Measurements from ENCODE around the gene LPIN3.
A peak's percentile ranks its signal among the peaks of the same experiment; 100 is the strongest.

The LPIN3 gene

DNA sequence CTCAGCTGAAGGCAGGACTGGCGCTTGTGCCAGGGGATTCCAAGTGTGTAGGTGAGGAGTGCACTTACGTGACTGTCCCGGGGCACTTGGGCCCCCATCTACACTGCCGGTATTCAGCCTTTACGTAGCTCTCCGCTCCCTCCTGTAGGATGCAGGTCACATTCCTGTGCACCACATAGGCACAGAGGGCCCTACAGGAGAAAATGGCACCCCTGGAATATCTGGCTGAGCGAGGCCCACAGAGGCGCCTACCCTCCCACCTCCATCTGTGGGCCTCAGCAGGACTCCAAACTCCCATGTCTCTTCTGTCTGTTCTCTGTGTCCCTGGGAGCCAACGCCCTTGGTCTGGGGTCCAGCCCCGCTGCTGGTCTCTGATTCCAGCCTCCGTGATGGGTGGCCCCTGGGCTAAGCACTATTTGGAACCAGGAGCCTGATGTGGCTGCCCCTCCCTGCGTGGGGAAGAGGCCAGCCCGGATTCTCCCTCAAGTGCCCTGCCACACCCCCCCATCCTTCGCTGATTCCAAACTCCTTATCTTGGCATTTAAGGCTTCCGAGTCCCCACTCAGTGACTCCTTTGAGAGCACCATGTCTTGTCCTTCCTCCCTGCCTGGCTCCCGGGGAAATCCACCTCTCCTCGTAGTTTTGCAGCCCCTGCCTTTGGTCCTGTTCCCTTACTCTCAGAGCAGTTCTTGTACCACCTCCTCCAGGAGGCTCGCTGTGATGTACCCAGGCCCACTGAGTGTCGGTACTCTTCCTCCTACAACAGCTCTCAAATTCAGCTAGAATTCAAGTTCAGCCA is 24.5 kb downstream of the LPIN3 start:
- no peak for TF ChIP-seq CTCF (IDR thresholded peaks at IDR 0.05; ENCODE audit: insufficient read depth, low read length, missing control alignments)
- ChIA-PET CTCF (interaction anchor here (0.9 to 1.0 kb wide), 2 partner anchors 26 to 192 kb away, joined by 3 read pairs; no protein-coding TSS in a partner anchor), POLR2A (no interaction called here)
- no peak overlapping the region for H3K4me3 ChIP-seq (ENCODE audit: low read depth, low read length)
- DNase-seq (ENCODE audit: low read depth, low spot score): no peak

DNA sequence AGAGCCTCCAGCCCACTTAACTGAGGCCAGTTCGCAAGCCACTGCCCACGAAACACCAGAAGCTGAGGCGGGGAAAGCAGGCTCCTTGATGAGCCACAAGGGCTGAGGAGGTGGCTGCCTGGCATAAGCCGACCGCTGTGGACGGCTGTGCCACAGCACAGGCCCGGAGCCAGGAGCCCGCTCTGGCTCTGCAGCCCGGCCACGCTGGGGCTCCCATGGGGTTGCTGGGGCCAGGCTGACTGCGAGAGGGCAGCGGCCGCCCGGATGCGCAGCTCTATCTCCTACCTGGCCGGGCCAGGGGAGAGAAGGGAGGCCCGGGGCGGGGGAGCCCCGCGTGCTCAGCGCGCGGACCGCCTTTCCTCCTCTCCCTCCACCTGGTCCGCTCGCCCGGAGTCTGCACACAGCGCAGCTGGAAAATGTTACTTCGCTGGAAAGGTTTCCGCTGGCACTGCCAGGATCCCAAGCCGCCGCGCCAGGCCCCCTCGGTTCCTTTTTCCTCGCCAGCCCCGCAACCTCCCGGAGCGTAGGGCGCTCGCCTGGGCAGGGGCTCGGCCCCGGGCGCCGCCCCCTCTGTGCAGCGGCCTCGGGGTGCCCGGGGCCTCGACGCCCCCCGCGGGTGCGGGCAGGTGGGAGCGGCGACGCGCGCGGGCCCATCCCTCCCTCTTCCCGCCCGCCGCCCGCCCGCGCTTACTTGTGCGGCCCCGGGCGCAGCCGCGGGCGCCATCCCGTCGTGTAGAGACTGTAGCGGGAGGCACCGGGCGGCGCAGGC is 25.3 kb downstream of the LPIN3 start:
- ChIA-PET CTCF (interaction anchor here (0.9 kb wide), 1 partner anchor 193 kb away, joined by 3 read pairs; no protein-coding TSS in a partner anchor), POLR2A (no interaction called here)
- no peak for TF ChIP-seq CTCF (IDR thresholded peaks at IDR 0.05; ENCODE audit: insufficient read depth, low read length, missing control alignments)
- no peak overlapping the region; the same call in none of the 2 replicates for H3K4me3 ChIP-seq (ENCODE audit: low read depth, low read length)
- DNase-seq (ENCODE audit: low read depth, low spot score): no peak

GRCh38 chr20:41366546-41367392 is 26.1 kb downstream of the LPIN3 start, which contains the start of gene EMILIN3:
EMILIN3 (minus strand) TSS chr20:41366818; CDS start chr20:41366634, 184 bp downstream.
- peak within 1 kb of the TSS; percentile 12 for H3K4me3 ChIP-seq (ENCODE audit: low read depth, low read length)
- DNase-seq (ENCODE audit: low read depth, low spot score): no peak
- ChIA-PET POLR2A (no interaction called here), CTCF (interaction anchor here (1.0 kb wide), 1 partner anchor 14 kb away, joined by 3 read pairs; no protein-coding TSS in a partner anchor)
- no peak for TF ChIP-seq CTCF (IDR thresholded peaks at IDR 0.05; ENCODE audit: insufficient read depth, low read length, missing control alignments)

GRCh38 chr20:41367393-41367695 is 26.7 kb downstream of the LPIN3 start:
- H3K4me3 ChIP-seq (ENCODE audit: low read depth, low read length): no peak overlapping the region
- CTCF ChIA-PET: interaction anchor here (0.7 to 1.0 kb wide), 2 partner anchors 9 to 14 kb away, joined by 3 read pairs; no protein-coding TSS in a partner anchor
- no peak for DNase-seq (ENCODE audit: low read depth, low spot score)
- POLR2A ChIA-PET: no interaction called here
- no peak for TF ChIP-seq CTCF (IDR thresholded peaks at IDR 0.05; ENCODE audit: insufficient read depth, low read length, missing control alignments)

DNA sequence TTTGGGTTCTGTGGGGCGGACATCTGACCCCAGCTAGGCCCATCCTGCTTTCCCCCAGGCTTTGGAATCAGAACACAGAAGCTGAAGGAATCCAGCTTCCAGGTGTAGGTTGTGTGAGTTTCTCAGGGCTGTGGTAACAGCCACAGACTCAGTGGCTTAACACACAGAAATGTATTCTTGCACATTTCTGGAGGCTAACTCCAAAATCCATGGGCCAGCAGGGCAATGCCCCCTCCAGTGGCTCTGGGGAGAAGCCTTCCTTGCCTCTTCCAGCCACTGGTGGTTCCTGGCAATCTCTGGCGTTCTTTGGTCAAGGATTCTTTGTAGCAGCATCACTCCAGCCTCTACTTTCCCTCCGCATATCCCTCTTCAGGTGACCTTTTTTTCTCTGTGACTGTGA is 27.3 kb downstream of the LPIN3 start:
- no peak for TF ChIP-seq CTCF (IDR thresholded peaks at IDR 0.05; ENCODE audit: insufficient read depth, low read length, missing control alignments)
- POLR2A ChIA-PET: no interaction called here
- no peak overlapping the region for H3K4me3 ChIP-seq (ENCODE audit: low read depth, low read length)
- DNase-seq (ENCODE audit: low read depth, low spot score): no peak
- CTCF ChIA-PET: interaction anchor here (0.7 to 1.2 kb wide), 3 partner anchors 10 to 28 kb away, joined by 3 read pairs; no protein-coding TSS in a partner anchor

Measured in AG04449 (cell line).